ENCODE results near the gene FGG. TPM values are rescaled to one million over a fixed set of nuclear protein-coding genes. Genes with fewer than 3 reads are reported as not detected.

FGG gene
- total and polyA plus RNA-seq, 2 donors (not counting 1 experiment from before 2014, with no cell fraction given) = not detected

DNA sequence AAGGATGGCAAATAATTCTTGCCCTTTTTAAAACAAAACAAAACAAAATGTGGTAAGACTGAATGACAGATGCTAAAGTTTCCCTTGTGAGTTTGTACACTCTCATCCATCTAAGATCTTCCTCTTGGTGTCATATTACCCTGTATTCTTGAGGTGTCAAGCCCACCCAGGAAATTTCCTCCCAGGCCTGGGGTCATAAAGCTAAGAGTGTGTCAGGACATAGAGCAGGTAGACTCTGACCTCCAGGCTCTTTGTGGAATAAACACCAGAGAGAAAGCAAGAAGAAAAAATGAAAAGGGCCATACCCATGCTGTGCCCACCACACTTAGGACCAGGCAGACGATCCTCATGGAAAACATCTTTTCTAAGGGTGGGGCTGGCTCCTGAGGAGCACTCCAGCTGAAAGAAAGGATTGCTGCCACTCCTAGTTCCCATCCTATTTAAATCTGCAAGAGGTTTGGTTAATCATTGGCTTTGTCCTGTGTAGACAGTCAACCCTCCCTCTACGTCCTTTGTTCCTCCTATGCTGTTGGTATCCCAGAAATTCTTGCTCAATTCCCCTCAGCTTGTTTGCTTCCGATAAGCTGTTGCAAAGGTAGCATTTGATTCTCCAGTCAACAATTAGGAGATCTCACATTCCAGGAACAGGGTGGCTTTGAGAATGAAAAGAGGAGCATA is 22.0 kb downstream of the FGG start, which contains the start of gene FGA:
Gene FGA, minus strand, starts transcription at position 414 of the 678 bp plus-strand sequence. Its CDS starts 55 bp downstream, at position 359.
- Histone ChIP-seq H2AFZ (ENCODE audit: insufficient read depth, low read depth, low read length, poor library complexity, severe bottlenecking) (no peak within 1 kb of the TSS), H3K79me2 (ENCODE audit: control insufficient read depth, insufficient read depth, low read length) (no peaks in the 10 kb centered on the region), H3K9ac (ENCODE audit: low read length) (no peak within 1 kb of the TSS), H3K4me2 (replicated peaks; ENCODE audit: low read depth, low read length, poor library complexity, severe bottlenecking) (no peak within 1 kb of the TSS), H4K20me1 (ENCODE audit: control insufficient read depth, insufficient read depth, low read length, poor library complexity, severe bottlenecking) (no peaks in the 10 kb centered on the region), H3K27me3 (replicated peaks in 1 of 4; ENCODE audit: control extremely low read depth in 1 of 4, control insufficient read depth in 3 of 4, insufficient read depth in 4 of 4, low read length in 3 of 4) (peaks cover 0 to 10% (median 2%) of the 10 kb centered on the region in 4 experiments), H3K36me3 (replicated peaks in 1 of 2; ENCODE audit: control extremely low read depth in 1 of 2, control insufficient read depth in 1 of 2, extremely low read depth in 1 of 2, insufficient read depth in 2 of 2, low read length in 1 of 2) (no peaks in the 10 kb centered on the region), H3K4me1 (ENCODE audit: control insufficient read depth in 2 of 2, insufficient read depth in 2 of 2, low read length in 2 of 2) (no peaks in the 10 kb centered on the region), H3K4me3 (ENCODE audit: control extremely low read depth in 1 of 5, extremely low read depth in 1 of 5, insufficient read depth in 1 of 5, low read depth in 2 of 5, low read length in 4 of 5) (no peak within 1 kb of the TSS), H3K27ac (ENCODE audit: low read length in 2 of 2) (no peak within 1 kb of the TSS), H3K9me3 (ENCODE audit: control extremely low read depth in 1 of 3, control insufficient read depth in 2 of 3, insufficient read depth in 1 of 3, low read length in 2 of 3) (no peaks in the 10 kb centered on the region)
- H3K4me3 Mint-ChIP-seq = no peak within 1 kb of the TSS
- no CpG with 5 or more reads among the region's 3 CpGs for WGBS (ENCODE audit: insufficient coverage)
- no peaks in the 10 kb centered on the region for H3K4me1 Mint-ChIP-seq
- ChIA-PET POLR2A (no interaction called here), CTCF (no interaction called here)
- intact Hi-C loops (cut with micrococcal nuclease) = no loop called here
- no peak for DNase-seq
- no peak for ATAC-seq (ENCODE audit: low read depth)
- no peak for TF ChIP-seq EZH2 (IDR thresholded peaks at IDR 0.05; ENCODE audit: borderline replicate concordance, insufficient read depth, low read depth, low read length, poor library complexity, severe bottlenecking)
- TF ChIP-seq, protein P1, sequence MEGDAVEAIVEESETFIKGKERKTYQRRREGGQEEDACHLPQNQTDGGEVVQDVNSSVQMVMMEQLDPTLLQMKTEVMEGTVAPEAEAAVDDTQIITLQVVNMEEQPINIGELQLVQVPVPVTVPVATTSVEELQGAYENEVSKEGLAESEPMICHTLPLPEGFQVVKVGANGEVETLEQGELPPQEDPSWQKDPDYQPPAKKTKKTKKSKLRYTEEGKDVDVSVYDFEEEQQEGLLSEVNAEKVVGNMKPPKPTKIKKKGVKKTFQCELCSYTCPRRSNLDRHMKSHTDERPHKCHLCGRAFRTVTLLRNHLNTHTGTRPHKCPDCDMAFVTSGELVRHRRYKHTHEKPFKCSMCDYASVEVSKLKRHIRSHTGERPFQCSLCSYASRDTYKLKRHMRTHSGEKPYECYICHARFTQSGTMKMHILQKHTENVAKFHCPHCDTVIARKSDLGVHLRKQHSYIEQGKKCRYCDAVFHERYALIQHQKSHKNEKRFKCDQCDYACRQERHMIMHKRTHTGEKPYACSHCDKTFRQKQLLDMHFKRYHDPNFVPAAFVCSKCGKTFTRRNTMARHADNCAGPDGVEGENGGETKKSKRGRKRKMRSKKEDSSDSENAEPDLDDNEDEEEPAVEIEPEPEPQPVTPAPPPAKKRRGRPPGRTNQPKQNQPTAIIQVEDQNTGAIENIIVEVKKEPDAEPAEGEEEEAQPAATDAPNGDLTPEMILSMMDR (IDR thresholded peaks at IDR 0.05) = no peak
- no peak within 1 kb of the TSS for H3K27ac Mint-ChIP-seq
- peaks cover 27% of the 10 kb centered on the region for H3K27me3 Mint-ChIP-seq
- no peaks in the 10 kb centered on the region for H3K9me3 Mint-ChIP-seq (ENCODE audit: insufficient read depth)

Data from B cell (primary cell).